Stimulated activated CD8-positive, alpha-beta memory T cell treated with anti-CD3 and anti-CD28 coated beads, Interleukin-7, amount 100 ng/mL, for 24 hours (primary cell): ENCODE data around the gene COBLL1.
"Not testable (repeated sequence)": the region's sequence is repeated elsewhere in the genome, so short reads cannot be mapped to it uniquely, and the experiment has no call there.

Experiments
- DNase-seq: peaks from one replicate; pipeline ENCODE4 v3.0.0-alpha.2; 2020; ENCODE audit warnings: low read depth

COBLL1 gene

DNA sequence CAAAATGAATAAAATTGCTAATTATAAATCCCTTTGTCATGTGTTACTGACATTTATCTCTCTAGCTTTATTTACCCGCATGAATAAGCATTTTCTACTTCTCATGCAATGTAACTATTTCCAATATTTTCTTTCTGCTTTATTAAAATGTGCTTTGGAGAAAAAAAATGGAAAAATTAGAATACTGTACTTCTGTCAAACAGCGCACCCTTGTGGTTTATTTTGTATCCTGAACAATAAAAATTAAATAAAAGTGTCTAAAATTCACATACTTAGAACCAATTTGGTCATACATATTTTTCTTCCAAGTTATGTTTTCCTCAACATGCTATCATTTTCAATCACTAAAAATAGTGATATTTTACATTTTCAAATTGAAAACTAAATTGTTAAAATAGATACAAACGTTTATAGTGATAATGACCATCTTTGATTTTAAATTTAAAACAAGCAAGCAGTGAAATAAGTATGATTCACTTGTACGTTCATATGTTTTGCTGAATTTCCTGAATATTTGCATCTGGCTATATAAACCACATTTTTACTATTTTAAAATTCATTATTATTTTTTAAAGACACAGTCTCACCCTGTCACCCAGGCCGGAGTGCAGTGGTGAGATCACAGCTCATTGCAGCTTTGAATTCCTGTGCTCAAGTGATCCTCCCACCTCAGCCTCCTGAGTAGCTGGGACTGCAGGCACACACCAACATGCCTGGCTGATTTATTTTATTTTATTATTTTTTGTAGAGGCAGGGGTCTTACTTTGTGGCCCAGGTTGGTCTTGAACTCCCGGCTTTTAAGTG, 124.4 kb downstream of the COBLL1 start:
- no peak for DNase-seq

DNA sequence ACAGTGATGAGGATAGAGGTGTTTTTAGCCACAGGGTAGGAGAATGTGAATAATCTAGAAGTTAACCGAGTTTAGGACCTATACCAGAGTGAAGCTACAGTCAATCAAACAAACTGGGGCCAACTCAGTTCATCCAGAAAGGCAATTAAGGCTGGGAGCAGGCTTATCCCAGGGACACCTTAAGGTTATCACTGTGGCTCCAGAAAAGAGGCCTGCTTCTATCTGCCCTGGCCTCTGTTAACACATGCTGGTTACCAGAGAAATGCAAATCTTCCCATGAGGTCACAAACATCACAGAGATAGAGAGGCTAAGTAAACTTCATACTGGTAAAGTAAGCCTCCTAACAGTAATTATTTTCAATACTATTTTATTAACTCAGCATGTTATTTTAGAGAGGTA, 127.2 kb downstream of the COBLL1 start:
- no peak for DNase-seq

GRCh38 chr2:164711766-164712138, 129.9 kb downstream of the COBLL1 start:
- DNase-seq: no peak

GRCh38 chr2:164710837-164711765, 130.5 kb downstream of the COBLL1 start:
- DNase-seq: no peak

- not testable (repeated sequence) for DNase-seq
Measured at GRCh38 chr2:164710252-164710836, 131.3 kb downstream of the COBLL1 start.

DNA sequence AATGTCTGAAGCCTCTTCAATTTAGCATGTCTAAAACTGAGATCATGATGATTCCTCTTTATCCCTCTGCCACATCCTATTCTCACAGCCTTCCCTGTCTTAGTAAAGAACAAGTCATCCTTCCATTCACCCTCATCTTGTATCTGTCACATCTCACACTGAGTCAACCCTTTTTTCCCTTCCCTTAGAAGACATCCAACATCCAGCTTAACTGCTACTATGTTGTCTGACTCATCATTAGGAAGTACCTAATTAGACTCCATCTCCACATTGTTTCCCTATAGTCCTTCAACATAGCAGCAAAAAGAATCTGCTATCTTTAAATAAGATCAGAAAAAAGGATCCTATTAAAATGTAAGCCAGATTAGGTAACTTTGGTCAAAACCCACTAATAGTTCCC, 135.1 kb downstream of the COBLL1 start:
- no peak for DNase-seq

- DNase-seq: no peak
Measured at GRCh38 chr2:164705412-164706167, 136.0 kb downstream of the COBLL1 start.

DNA sequence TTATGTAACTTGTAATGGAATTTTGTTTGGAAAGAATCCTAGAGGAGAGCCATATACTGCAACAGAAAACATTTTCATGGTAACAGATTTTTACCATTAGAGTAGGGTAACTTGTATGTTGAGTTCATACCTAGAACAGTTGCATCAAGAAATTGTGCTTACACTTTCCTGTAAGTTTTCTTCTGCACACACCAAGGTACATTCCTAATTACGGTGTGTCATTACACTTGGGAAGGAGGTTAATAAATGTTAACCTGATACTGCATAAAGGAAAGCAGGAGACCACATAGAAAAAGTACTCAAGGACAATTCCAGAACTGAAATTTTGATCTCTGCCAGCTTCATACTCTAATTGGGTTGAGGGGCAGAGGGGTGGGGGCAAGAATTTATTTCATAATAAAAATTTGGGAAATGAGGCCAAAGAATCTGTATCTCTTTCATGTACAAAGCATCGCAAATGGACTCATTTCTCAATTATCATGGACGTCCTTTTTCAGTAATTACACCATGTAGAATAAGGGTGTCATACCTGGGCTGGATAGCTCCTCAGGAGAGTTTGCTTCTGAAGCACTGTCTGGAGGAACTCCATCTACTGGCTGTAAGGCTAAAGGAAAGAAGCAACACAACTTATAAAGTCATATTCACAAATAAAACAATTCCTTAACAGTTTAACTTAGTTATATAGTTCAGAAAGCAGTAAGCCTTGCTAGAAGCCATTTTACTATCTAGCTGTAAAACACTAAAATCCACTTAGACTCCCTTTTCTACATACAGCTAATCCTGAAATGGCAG, 137.5 kb downstream of the COBLL1 start:
- no peak for DNase-seq

- DNase-seq: no peak
Measured at GRCh38 chr2:164701565-164701964, 140.1 kb downstream of the COBLL1 start.

DNA sequence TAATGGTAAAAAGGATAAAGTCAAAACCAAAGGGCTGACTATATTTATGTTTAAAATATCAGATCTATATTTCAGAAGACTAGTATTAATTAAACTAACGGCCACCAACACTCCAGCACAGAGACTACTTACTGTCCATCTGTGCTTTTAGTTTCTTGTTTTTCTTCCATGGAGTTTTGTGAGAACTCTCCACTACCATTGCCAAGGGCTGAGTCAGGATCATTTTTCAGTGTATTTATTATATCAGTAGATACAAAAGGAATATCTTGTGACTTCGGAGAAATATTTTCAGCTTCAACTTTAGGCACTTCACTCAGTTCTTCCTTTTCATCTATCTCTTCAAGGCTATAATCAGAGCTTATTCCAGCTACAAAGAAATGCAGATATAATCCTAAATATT, 141.2 kb downstream of the COBLL1 start:
- no peak for DNase-seq

GRCh38 chr2:164697688-164698461, 143.7 kb downstream of the COBLL1 start:
- no peak for DNase-seq

DNA sequence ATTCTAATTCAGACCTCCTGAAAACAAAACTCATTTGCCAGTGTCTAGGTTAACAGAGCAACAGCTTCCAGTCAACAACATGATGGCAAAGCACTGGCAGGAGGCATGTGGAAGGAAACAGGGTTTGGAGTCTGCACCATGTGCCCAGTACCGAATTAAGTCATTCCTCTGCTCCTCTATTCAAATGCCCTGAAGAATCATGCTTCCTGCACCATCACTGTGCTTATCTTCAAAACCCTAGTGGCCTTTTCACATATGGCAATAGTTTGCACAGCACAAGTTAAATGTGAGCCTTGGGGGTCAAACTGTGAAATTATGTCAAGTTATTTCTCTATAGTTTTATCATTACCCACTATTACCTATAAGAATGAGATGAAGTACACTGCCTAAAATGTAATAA, 145.0 kb downstream of the COBLL1 start:
- no peak for DNase-seq

- DNase-seq: no peak
Measured at GRCh38 chr2:164694275-164694695, 147.3 kb downstream of the COBLL1 start.

DNA sequence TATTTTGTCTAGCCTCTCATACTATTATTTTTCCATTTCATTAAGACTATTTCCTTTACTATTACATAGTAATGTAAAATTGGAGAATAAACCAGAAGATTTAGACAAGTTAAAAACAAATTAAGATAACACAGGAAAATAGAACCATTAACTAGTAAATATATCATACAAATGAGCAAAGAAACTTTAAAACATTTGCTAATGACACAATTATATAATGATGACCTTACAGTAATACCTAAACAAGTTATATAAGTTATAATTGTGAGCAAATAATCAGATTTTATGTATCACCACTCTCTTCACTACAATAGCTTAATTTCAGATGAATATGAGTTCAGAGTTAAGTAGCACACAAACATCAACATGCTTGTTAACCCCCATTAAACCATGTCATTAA, 147.8 kb downstream of the COBLL1 start:
- DNase-seq: no peak

DNA sequence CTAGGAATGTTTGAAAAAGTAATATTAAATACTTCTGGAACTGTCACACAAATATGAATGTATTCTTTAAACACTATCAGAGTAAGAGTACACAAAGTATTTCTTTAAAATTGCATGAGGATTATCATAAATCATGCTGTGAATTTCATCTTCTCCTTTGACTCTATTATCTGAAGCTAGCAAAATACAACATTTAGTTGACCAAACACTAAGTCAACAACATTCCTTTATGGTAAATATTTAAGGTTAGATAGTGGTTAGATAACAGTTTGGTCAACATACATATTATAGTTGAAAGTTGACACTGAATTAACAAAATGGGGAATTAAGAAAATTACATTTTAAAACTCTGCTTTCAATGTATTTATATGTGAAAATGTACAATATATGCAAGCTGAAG, 148.2 kb downstream of the COBLL1 start:
- DNase-seq: no peak

GRCh38 chr2:164692958-164693357, 148.7 kb downstream of the COBLL1 start:
- DNase-seq: no peak

DNA sequence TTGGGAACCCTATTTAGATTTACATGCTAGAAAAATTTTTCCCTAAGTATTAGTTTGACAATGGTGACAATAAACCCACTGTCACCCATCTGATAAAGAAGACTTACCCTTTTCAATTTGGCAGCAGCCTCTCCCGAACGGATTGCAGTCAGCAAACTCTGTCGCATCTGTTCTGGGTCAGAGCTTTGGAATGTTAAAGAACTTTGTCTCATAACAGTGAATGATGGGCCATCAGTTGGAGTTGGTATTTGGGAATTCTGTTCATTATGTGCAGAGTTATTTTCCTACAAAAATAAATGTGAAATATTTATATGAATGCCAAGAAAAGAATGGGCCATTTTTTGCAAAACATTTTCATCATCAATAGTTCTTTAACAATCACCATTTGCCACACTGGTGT, 149.5 kb downstream of the COBLL1 start:
- no peak for DNase-seq

DNA sequence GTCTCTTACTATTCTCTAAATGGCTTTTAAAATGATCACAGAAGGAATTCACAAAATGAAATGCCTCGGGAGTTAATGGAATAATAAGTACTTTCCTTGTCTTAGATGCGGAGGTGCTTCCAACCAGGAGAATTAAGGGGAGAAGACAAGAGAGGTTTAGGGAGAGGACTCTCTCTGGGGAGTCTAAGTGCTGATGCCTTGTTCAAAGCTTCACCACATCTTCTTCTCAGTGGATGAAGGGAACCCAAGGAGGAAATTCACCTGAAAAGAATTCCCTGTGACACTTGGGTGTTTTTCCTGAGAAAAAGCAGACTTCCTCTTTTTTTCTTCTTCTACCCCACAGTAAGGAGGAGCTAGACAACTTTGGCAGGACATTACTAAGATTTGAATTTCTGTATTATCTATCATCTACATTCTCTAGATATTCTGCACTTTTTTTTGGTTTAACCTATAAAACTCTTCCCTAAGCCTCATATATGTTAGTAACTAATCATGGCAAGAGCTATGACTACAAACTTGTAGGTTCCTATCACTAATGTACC, 150.2 kb downstream of the COBLL1 start:
- DNase-seq: no peak

DNA sequence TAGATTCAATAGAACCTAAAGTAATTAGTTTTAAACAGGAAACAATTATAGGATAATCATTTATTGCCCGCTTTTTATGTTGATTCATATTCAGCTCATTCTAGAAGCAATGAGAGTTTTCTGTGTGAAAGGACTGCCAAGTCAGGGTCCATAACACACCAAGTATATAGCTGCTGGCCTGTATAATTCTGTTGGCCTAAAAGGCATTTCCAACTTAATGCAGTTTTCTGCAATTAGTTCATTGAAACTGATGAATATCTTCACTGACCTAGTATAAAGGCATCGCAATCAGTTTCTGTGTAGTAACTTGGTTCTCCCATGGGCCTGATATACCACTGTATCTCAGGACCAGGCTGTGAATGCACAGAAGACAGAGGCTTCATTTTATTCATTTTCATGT, 151.3 kb downstream of the COBLL1 start:
- no peak for DNase-seq

GRCh38 chr2:164688896-164689419, 152.7 kb downstream of the COBLL1 start:
- no peak for DNase-seq
